CD4-positive, alpha-beta T cell (primary cell): ENCODE measurements around the gene TMEM161B. TPM values are rescaled to one million over a fixed set of nuclear protein-coding genes. Genes with fewer than 3 reads are reported as not detected.

ENCODE experiments used
- ATAC-seq: fragments of 200-7000 bp; cut with Tn5 transposase; one replicate; pipeline ENCODE4 v1.10.0; 2022; ENCODE audit warnings: mild to moderate bottlenecking; ENCODE audit not compliant: poor library complexity
- CTCF ChIA-PET: fragments of 350-600 bp; sonication (Branson Sonifier 250); formaldehyde crosslinking; loops from one replicate; lab custom pipeline; 2021; ENCODE audit warnings: antibody characterized with exemption, inconsistent platforms; lab: Charles Lee
- POLR2A ChIA-PET: fragments of 350-600 bp; sonication (Branson Sonifier 250); formaldehyde crosslinking; loops from one replicate; lab custom pipeline; 2021; ENCODE audit warnings: antibody characterized with exemption, inconsistent platforms; lab: Charles Lee
- DNase-seq, 14 experiments: peaks; one replicate each; pipeline ENCODE4 v3.0.0-alpha.2; 2013 to 2020; ENCODE audit warnings: mixed read lengths in 2 of 14
- H3K27ac ChIP-seq, 2 donors: one replicate each; pipeline versions ENCODE4 v1.5.1 to v1.7.0; 2013; ENCODE audit warnings: low read length in 2 of 2, low read depth in 1 of 2, mild to moderate bottlenecking in 1 of 2
- H3K27me3 ChIP-seq, 2 experiments: 1 replicate in 1 of 2; 2 replicates in 1 of 2; pipeline versions ENCODE4 v1.6.1 to v1.7.0; 2013; ENCODE audit warnings: low read length in 2 of 2, control low read depth in 1 of 2, mild to moderate bottlenecking in 1 of 2, moderate library complexity in 1 of 2; ENCODE audit not compliant: insufficient read depth in 2 of 2, control insufficient read depth in 1 of 2
- H3K36me3 ChIP-seq: one replicate; pipeline ENCODE4 v1.6.1; 2013; ENCODE audit warnings: low read length, control low read depth; ENCODE audit not compliant: insufficient read depth
- H3K4me1 ChIP-seq: one replicate; pipeline ENCODE4 v1.6.1; 2013; ENCODE audit warnings: low read length, control low read depth; ENCODE audit not compliant: insufficient read depth
- H3K4me3 ChIP-seq: one replicate; pipeline ENCODE4 v1.5.1; 2013; ENCODE audit warnings: mild to moderate bottlenecking, low read length, moderate library complexity
- H3K9me3 ChIP-seq, 2 experiments: 1 replicate in 1 of 2; 2 replicates in 1 of 2; pipeline versions ENCODE4 v1.6.1 to v1.7.0; 2013; ENCODE audit warnings: low read length in 2 of 2, mild to moderate bottlenecking in 2 of 2, control low read depth in 1 of 2, moderate library complexity in 1 of 2; ENCODE audit not compliant: control insufficient read depth in 1 of 2, insufficient read depth in 1 of 2
- H3K27ac Mint-ChIP-seq: one replicate; pipeline ENCODE4 v1.8.0; 2020; ENCODE audit warnings: mixed read lengths
- H3K27me3 Mint-ChIP-seq: one replicate; pipeline ENCODE4 v1.8.0; 2021; ENCODE audit warnings: mixed read lengths
- H3K36me3 Mint-ChIP-seq: one replicate; pipeline ENCODE4 v1.8.0; 2021; ENCODE audit warnings: low read depth, mixed read lengths
- H3K4me1 Mint-ChIP-seq: one replicate; pipeline ENCODE4 v1.8.0; 2021; ENCODE audit warnings: low read depth, mixed read lengths
- H3K4me3 Mint-ChIP-seq: one replicate; pipeline ENCODE4 v1.8.0; 2020; ENCODE audit warnings: mild to moderate bottlenecking, mixed read lengths
- H3K9me3 Mint-ChIP-seq: one replicate; pipeline ENCODE4 v1.8.0; 2020; ENCODE audit warnings: mixed read lengths
- CTCF ChIP-seq: fragments of 200-600 bp; IDR thresholded peaks from one replicate; pipeline ENCODE4 v1.8.0; 2022; ENCODE audit warnings: antibody characterized with exemption, mild to moderate bottlenecking
- intact Hi-C, 2 experiments: fragments of 100-400 bp; cut with DNase I in 1 of 2; cut with micrococcal nuclease in 1 of 2; formaldehyde crosslinking; loops; one replicate each; pipeline versions ENCODE4 v1.15.1 to v1.9.0; 2023 to 2025; cut with DNase I, micrococcal nuclease
- total RNA-seq, 174 experiments: library from RNA in 2 of 174; stranded (reverse) in 2 of 174; gene quantifications; one replicate each; pipeline ENCODE4 v1.2.3 and lab custom pipeline; 2021 to 2026

Gene TMEM161B
- total RNA-seq, 2 experiments from 2014 or later = 16.7 to 19.6 TPM

GRCh38 chr5:88256037-88256436 lies 12.6 kb downstream of the TMEM161B start:
- no peaks in the 10 kb centered on the region for H3K4me1 ChIP-seq
- H3K9me3 ChIP-seq = no peaks in the 10 kb centered on the region
- H3K9me3 Mint-ChIP-seq = no peaks in the 10 kb centered on the region
- ATAC-seq = no peak
- H3K36me3 Mint-ChIP-seq = peaks cover 21% of the 10 kb centered on the region
- no peak overlapping the region for H3K27ac ChIP-seq
- H3K4me3 ChIP-seq = no peak overlapping the region
- ChIA-PET CTCF (no interaction called here), POLR2A (no interaction called here)
- no peak for DNase-seq
- intact Hi-C loops = no loop called here
- H3K27me3 Mint-ChIP-seq = no peaks in the 10 kb centered on the region
- no peak overlapping the region for H3K27ac Mint-ChIP-seq
- H3K36me3 ChIP-seq = peaks cover 4% of the 10 kb centered on the region
- no peaks in the 10 kb centered on the region for H3K27me3 ChIP-seq
- H3K4me3 Mint-ChIP-seq = no peak overlapping the region
- no peak for TF ChIP-seq CTCF
- H3K4me1 Mint-ChIP-seq = peaks cover 64% of the 10 kb centered on the region

- H3K27me3 Mint-ChIP-seq = no peaks in the 10 kb centered on the region
- Histone ChIP-seq H3K9me3 (no peaks in the 10 kb centered on the region), H3K36me3 (peaks cover 6% of the 10 kb centered on the region), H3K27me3 (no peaks in the 10 kb centered on the region), H3K4me3 (no peak overlapping the region), H3K27ac (no peak overlapping the region), H3K4me1 (peaks cover 12% of the 10 kb centered on the region)
- intact Hi-C loops = no loop called here
- ATAC-seq (no peak), DNase-seq (no peak)
- no peak for TF ChIP-seq CTCF
- H3K36me3 Mint-ChIP-seq = peaks cover 25% of the 10 kb centered on the region
- H3K4me3 Mint-ChIP-seq = no peak overlapping the region
- H3K27ac Mint-ChIP-seq = no peak overlapping the region
- ChIA-PET CTCF (no interaction called here), POLR2A (no interaction called here)
- peaks cover 79% of the 10 kb centered on the region for H3K4me1 Mint-ChIP-seq
- no peaks in the 10 kb centered on the region for H3K9me3 Mint-ChIP-seq
These were observed 14.3 kb downstream of the TMEM161B start for GRCh38 chr5:88254320-88254719.

GRCh38 chr5:88251048-88251711 lies 17.5 kb downstream of the TMEM161B start:
- H3K9me3 Mint-ChIP-seq = no peaks in the 10 kb centered on the region
- ChIA-PET POLR2A (no interaction called here), CTCF (no interaction called here)
- H3K27me3 ChIP-seq = no peaks in the 10 kb centered on the region
- no peaks in the 10 kb centered on the region for H3K27me3 Mint-ChIP-seq
- H3K4me3 ChIP-seq = no peak overlapping the region
- peak overlapping the region; percentile 54 for H3K27ac Mint-ChIP-seq
- no peak overlapping the region for H3K27ac ChIP-seq
- ATAC-seq (peak; percentile 76), DNase-seq (peak in 4 of 14 experiments; percentile 6 to 53 (median 10))
- intact Hi-C loops = no loop called here
- peaks cover 20% of the 10 kb centered on the region for H3K36me3 Mint-ChIP-seq
- H3K9me3 ChIP-seq = no peaks in the 10 kb centered on the region
- H3K4me1 Mint-ChIP-seq = peaks cover 87% of the 10 kb centered on the region
- H3K36me3 ChIP-seq = peaks cover 3% of the 10 kb centered on the region
- no peak overlapping the region for H3K4me3 Mint-ChIP-seq
- H3K4me1 ChIP-seq = peaks cover 16% of the 10 kb centered on the region
- TF ChIP-seq CTCF = no peak
